Gastrocnemius medialis (tissue), 4 donors: Measurements from ENCODE around the gene UNC5C. TPM values are rescaled to one million over a fixed set of nuclear protein-coding genes. Genes with fewer than 3 reads are reported as not detected.

Experiments used
- ATAC-seq, 2 donors: fragments of 150-250 bp; one replicate each; pipeline ENCODE4 v1.9.1; 2016
- DNase-seq, 2 donors: peaks; one replicate each; pipeline ENCODE4 v3.0.0-alpha.2; 2019
- H3K27ac ChIP-seq, 4 donors: fragments of 200-600 bp; sonication (generic); 1 replicate in 1 of 4; 2 replicates in 3 of 4; pipeline ENCODE4 v1.5.1; 2016 to 2018; ENCODE audit warnings: mild to moderate bottlenecking in 2 of 4, moderate library complexity in 1 of 4
- H3K27me3 ChIP-seq, 3 donors: fragments of 200-600 bp; sonication (generic) in 2 of 3; 1 replicate in 1 of 3; 2 replicates in 2 of 3; pipeline versions ENCODE4 v1.5.1 to v1.6.0; 2016 to 2019; ENCODE audit warnings: mild to moderate bottlenecking in 1 of 3, moderate library complexity in 1 of 3
- H3K36me3 ChIP-seq, 2 donors: fragments of 200-600 bp; sonication (generic) in 1 of 2; one replicate each; pipeline ENCODE4 v1.5.1; 2017 to 2018
- H3K4me1 ChIP-seq, 2 donors: fragments of 200-600 bp; sonication (generic) in 1 of 2; one replicate each; pipeline ENCODE4 v1.5.1; 2016 to 2017; ENCODE audit warnings: mild to moderate bottlenecking in 2 of 2
- H3K4me3 ChIP-seq, 4 donors: fragments of 200-600 bp; sonication (generic) in 3 of 4; 1 replicate in 1 of 4; 2 replicates in 3 of 4; pipeline ENCODE4 v1.5.1; 2016 to 2019; ENCODE audit warnings: mild to moderate bottlenecking in 2 of 4
- H3K9me3 ChIP-seq, 3 donors: fragments of 200-600 bp; sonication (generic) in 2 of 3; 1 replicate in 1 of 3; 2 replicates in 2 of 3; pipeline ENCODE4 v1.5.1; 2016 to 2019
- POLR2A ChIP-seq, 2 donors: fragments of 450-650 bp; IDR thresholded peaks; one replicate each; pipeline ENCODE4 v1.6.1; 2017; ENCODE audit warnings: antibody characterized with exemption in 2 of 2, mild to moderate bottlenecking in 2 of 2, moderate library complexity in 2 of 2
- in situ Hi-C, 4 donors: fragments of 200-750 bp; cut with MboI; loops; one replicate each; pipeline versions ENCODE4 v1.15.0 to v1.8.0; 2017; ENCODE audit warnings: low sequenced_read_pairs in 4 of 4
- intact Hi-C: fragments of 100-400 bp; cut with DNase I; formaldehyde crosslinking; loops from one replicate; pipeline ENCODE4 v1.15.1; 2023; ENCODE audit warnings: low total_unique reads
- total RNA-seq, 4 donors: library from RNA; depleted of rRNA; stranded (reverse); fragments of >200 nt; gene quantifications; one replicate each; pipeline versions ENCODE4 v1.1.0 to v1.2.3, GENCODE V29; 2016
- TF ChIP-seq, protein P1 (sequence below), 5 experiments: fragments of 450-650 bp in 3 of 5; fragments of 200-600 bp in 2 of 5; sonication (generic) in 2 of 5; IDR thresholded peaks in 4 of 5; conservative IDR thresholded peaks in 1 of 5; 1 replicate in 4 of 5; 2 replicates in 1 of 5; pipeline ENCODE4 v1.5.1; 2016 to 2019; ENCODE audit warnings: antibody characterized with exemption in 5 of 5, mild to moderate bottlenecking in 3 of 5, moderate library complexity in 3 of 5

The UNC5C gene
- total RNA-seq, 4 donors from 2014 or later = 0.07 to 0.33 (median 0.23) TPM; not detected in 1

DNA sequence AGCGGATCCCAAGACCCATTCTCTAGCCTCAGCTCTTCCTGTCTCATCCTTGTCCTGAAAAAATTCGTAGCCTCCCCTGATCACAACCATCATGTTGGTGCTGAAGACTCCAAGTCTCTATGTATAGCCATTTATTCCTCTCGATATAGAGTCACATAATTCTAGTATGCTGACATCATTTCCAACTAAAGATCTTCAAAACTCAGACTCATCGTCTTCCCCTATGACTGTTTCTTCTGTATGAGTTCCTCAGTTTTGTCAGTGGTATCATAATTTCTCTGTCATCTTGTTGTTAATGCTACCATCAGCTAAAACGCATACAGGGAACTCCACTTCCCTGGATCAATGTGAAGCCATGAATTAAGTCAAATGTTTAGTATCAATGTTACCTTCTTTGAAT, 41.2 kb downstream of the UNC5C start:
- in situ Hi-C loops = no loop called here
- TF ChIP-seq, protein P1, sequence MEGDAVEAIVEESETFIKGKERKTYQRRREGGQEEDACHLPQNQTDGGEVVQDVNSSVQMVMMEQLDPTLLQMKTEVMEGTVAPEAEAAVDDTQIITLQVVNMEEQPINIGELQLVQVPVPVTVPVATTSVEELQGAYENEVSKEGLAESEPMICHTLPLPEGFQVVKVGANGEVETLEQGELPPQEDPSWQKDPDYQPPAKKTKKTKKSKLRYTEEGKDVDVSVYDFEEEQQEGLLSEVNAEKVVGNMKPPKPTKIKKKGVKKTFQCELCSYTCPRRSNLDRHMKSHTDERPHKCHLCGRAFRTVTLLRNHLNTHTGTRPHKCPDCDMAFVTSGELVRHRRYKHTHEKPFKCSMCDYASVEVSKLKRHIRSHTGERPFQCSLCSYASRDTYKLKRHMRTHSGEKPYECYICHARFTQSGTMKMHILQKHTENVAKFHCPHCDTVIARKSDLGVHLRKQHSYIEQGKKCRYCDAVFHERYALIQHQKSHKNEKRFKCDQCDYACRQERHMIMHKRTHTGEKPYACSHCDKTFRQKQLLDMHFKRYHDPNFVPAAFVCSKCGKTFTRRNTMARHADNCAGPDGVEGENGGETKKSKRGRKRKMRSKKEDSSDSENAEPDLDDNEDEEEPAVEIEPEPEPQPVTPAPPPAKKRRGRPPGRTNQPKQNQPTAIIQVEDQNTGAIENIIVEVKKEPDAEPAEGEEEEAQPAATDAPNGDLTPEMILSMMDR (IDR thresholded peaks at IDR 0.05 in 4 of 5, conservative IDR thresholded peaks at IDR 0.05 in 1 of 5) = no peak
- TF ChIP-seq POLR2A (IDR thresholded peaks at IDR 0.05) = no peak
- Histone ChIP-seq H3K4me3 (no peak overlapping the region), H3K36me3 (no peaks in the 10 kb centered on the region), H3K4me1 (no peaks in the 10 kb centered on the region), H3K9me3 (no peaks in the 10 kb centered on the region), H3K27ac (no peak overlapping the region), H3K27me3 (no peaks in the 10 kb centered on the region)
- intact Hi-C loops = no loop called here
- no peak for DNase-seq
- ATAC-seq = no peak

DNA sequence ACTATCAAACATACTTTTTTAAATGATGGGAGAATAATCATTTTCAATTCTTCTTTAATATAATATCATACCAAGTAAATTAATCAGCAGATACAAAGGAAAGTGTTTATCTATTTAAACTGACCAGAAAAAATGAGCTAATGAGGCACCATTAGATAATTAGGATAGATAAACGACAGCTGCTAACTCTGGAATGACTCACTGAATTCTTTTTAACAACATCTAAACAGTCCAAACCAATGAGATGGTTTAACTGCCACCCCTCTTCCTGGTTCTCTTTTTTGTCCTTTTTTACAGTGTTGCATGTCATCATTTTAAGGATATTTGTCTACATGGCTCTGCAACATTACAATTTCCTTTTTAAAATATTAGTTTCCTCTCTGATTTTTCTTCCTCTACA, 41.6 kb downstream of the UNC5C start:
- no peak for ATAC-seq
- Histone ChIP-seq H3K4me3 (no peak overlapping the region), H3K27ac (no peak overlapping the region), H3K36me3 (no peaks in the 10 kb centered on the region), H3K4me1 (no peaks in the 10 kb centered on the region), H3K9me3 (no peaks in the 10 kb centered on the region), H3K27me3 (no peaks in the 10 kb centered on the region)
- in situ Hi-C loops (no loop called here), intact Hi-C loops (no loop called here)
- no peak for TF ChIP-seq POLR2A (IDR thresholded peaks at IDR 0.05)
- TF ChIP-seq, protein P1 (IDR thresholded peaks at IDR 0.05 in 4 of 5, conservative IDR thresholded peaks at IDR 0.05 in 1 of 5) = no peak
- DNase-seq = no peak

DNA sequence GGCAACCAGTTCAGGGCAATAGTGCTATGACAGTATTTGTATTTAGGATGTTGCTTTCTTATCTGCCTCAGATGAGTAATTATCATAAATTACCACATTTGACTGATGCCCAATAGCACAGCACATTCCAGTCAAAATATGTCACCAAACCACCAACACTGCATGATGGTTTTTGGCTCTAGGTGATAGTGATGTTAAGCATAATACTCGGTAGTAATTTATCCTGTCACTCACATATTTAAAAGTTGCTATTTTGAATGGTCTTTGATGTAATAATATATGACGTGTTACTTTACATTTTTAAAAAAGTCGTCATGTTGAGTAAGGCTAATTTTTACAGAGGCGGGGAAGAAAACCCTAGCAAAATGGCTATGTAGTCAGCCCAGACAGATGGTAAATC, 42.5 kb downstream of the UNC5C start:
- Histone ChIP-seq H3K27me3 (no peaks in the 10 kb centered on the region), H3K4me1 (no peaks in the 10 kb centered on the region), H3K36me3 (no peaks in the 10 kb centered on the region), H3K4me3 (no peak overlapping the region), H3K9me3 (no peaks in the 10 kb centered on the region), H3K27ac (no peak overlapping the region)
- ATAC-seq = no peak
- intact Hi-C loops = no loop called here
- TF ChIP-seq, protein P1 (IDR thresholded peaks at IDR 0.05 in 4 of 5, conservative IDR thresholded peaks at IDR 0.05 in 1 of 5) = no peak
- TF ChIP-seq POLR2A (IDR thresholded peaks at IDR 0.05) = no peak
- in situ Hi-C loops = no loop called here
- DNase-seq = no peak

DNA sequence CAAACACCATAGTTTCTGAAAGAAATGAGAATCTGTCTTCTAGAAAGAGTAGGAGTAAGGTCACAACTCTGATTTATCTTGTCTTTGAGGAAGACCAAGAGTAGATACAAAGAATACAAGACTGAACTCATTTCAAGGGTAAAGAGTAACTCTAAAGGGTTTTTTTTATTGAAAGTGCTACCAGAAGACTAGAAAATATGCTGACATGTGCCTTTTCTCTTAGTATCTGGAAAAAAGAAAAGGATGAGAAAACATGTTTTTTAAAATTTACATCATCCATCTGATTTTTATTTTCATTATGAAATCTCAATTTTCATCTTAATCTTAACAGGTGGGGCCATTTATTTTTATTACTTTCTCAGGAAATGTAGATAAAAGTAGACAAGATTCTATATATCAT, 43.0 kb downstream of the UNC5C start:
- intact Hi-C loops (no loop called here), in situ Hi-C loops (no loop called here)
- Histone ChIP-seq H3K27me3 (no peaks in the 10 kb centered on the region), H3K4me3 (no peak overlapping the region), H3K4me1 (no peaks in the 10 kb centered on the region), H3K36me3 (no peaks in the 10 kb centered on the region), H3K9me3 (no peaks in the 10 kb centered on the region), H3K27ac (no peak overlapping the region)
- DNase-seq = no peak
- ATAC-seq = no peak
- TF ChIP-seq POLR2A (IDR thresholded peaks at IDR 0.05) = no peak
- TF ChIP-seq, protein P1 (IDR thresholded peaks at IDR 0.05 in 4 of 5, conservative IDR thresholded peaks at IDR 0.05 in 1 of 5) = no peak

DNA sequence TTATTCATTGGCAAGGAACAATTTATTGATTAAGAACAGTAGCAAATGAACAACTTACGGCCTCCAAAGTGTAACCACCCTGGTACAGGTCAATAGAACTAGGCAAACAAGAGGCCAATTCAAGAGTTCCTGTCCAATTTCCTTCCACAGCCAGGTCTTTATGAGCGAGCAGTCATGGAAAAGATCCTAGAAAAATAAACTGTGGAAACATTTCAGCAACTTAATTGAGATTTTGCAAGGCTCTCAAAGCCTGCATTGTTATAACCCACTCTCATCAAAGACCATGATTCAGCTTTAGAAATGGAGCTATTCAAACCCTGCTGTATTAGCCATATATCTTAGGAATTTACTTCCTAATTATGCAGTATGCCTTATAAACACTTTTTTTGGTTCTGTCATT, 43.6 kb downstream of the UNC5C start:
- H3K27me3 ChIP-seq = no peaks in the 10 kb centered on the region
- H3K4me3 ChIP-seq = no peak overlapping the region
- no peaks in the 10 kb centered on the region for H3K36me3 ChIP-seq
- H3K27ac ChIP-seq = no peak overlapping the region
- no peak for DNase-seq
- H3K9me3 ChIP-seq = no peaks in the 10 kb centered on the region
- ATAC-seq = no peak
- in situ Hi-C loops = no loop called here
- intact Hi-C loops = no loop called here
- TF ChIP-seq, protein P1 (IDR thresholded peaks at IDR 0.05 in 4 of 5, conservative IDR thresholded peaks at IDR 0.05 in 1 of 5) = no peak
- TF ChIP-seq POLR2A (IDR thresholded peaks at IDR 0.05) = no peak
- H3K4me1 ChIP-seq = no peaks in the 10 kb centered on the region
